Urinary bladder (tissue), 4 donors: ENCODE results near the gene CELSR2. TPM values are rescaled to one million over a fixed set of nuclear protein-coding genes. Genes with fewer than 3 reads are reported as not detected.

Source experiments
- DNase-seq: peaks from one replicate; pipeline ENCODE4 v3.0.0-alpha.2; 2015; ENCODE audit errors: extremely low spot score
- H3K27ac ChIP-seq: one replicate; pipeline ENCODE4 v1.5.1; 2013; ENCODE audit warnings: low read depth, mild to moderate bottlenecking, moderate library complexity
- H3K36me3 ChIP-seq: one replicate; pipeline ENCODE4 v1.6.1; 2013; ENCODE audit warnings: mild to moderate bottlenecking, moderate library complexity; ENCODE audit not compliant: insufficient read depth
- H3K4me1 ChIP-seq: one replicate; pipeline ENCODE4 v1.6.1; 2013; ENCODE audit warnings: mild to moderate bottlenecking, moderate library complexity; ENCODE audit not compliant: insufficient read depth
- H3K4me3 ChIP-seq: one replicate; pipeline ENCODE4 v1.5.1; 2013; ENCODE audit warnings: low read depth, low read length
- WGBS: extraction: QIAGEN DNeasy Blood & Tissue Kit; methylation state at CpG from one replicate; pipeline ENCODE4 v1.1.7; 2013; 5-methylcytosine and 5-hydroxymethylcytosine counted together
- polyA plus RNA-seq: library from polyadenylated mRNA; stranded (reverse); fragments of 200-250 nt; gene quantifications from one replicate; pipeline ENCODE4 v1.2.3, GENCODE V29; 2013
- total RNA-seq: library from RNA; depleted of rRNA; stranded (reverse); fragments of >200 nt; gene quantifications from one replicate; pipeline ENCODE4 v1.2.3, GENCODE V29; 2014
- donor health status: healthy with polysubstance abuse.
- donor health status: healthy.

CELSR2 gene
- total and polyA plus RNA-seq, 2 donors, result 3.6 to 4.9 TPM

DNA sequence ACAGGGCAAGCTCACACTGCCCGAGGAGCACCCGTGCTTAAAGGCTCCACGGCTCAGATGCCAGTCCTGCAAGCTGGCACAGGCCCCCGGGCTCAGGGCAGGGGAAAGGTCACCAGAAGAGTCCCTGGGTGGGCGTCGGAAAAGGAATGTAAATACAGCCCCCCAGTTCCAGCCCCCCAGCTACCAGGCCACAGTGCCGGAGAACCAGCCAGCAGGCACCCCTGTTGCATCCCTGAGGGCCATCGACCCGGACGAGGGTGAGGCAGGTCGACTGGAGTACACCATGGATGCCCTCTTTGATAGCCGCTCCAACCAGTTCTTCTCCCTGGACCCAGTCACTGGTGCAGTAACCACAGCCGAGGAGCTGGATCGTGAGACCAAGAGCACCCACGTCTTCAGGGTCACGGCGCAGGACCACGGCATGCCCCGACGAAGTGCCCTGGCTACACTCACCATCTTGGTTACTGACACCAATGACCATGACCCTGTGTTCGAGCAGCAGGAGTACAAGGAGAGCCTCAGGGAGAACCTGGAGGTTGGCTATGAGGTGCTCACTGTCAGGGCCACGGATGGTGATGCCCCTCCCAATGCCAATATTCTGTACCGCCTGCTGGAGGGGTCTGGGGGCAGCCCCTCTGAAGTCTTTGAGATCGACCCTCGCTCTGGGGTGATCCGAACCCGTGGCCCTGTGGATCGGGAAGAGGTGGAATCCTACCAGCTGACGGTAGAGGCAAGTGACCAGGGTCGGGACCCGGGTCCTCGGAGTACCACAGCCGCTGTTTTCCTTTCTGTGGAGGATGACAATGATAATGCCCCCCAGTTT lies 1.3 kb downstream of the CELSR2 start:
- Histone ChIP-seq H3K4me1 (no peaks in the 10 kb centered on the region), H3K4me3 (no peak overlapping the region), H3K36me3 (no peaks in the 10 kb centered on the region), H3K27ac (no peak overlapping the region)
- no peak for DNase-seq
- 91% methylated on average over 33 of the region's 33 CpGs for WGBS

GRCh38 chr1:109251277-109252166 lies 2.2 kb downstream of the CELSR2 start:
- 96% methylated on average over 32 of the region's 32 CpGs for WGBS
- no peak overlapping the region for H3K4me3 ChIP-seq
- H3K36me3 ChIP-seq, result no peaks in the 10 kb centered on the region
- no peaks in the 10 kb centered on the region for H3K4me1 ChIP-seq
- DNase-seq, result no peak
- H3K27ac ChIP-seq, result no peak overlapping the region

DNA sequence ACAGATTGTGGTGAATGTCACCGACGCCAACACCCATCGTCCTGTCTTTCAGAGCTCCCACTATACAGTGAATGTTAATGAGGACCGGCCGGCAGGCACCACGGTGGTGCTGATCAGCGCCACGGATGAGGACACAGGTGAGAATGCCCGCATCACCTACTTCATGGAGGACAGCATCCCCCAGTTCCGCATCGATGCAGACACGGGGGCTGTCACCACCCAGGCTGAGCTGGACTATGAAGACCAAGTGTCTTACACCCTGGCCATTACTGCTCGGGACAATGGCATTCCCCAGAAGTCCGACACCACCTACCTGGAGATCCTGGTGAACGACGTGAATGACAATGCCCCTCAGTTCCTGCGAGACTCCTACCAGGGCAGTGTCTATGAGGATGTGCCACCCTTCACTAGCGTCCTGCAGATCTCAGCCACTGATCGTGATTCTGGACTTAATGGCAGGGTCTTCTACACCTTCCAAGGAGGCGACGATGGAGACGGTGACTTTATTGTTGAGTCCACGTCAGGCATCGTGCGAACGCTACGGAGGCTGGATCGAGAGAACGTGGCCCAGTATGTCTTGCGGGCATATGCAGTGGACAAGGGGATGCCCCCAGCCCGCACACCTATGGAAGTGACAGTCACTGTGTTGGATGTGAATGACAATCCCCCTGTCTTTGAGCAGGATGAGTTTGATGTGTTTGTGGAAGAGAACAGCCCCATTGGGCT lies 3.0 kb downstream of the CELSR2 start:
- WGBS, result 97% methylated on average over 31 of the region's 31 CpGs
- Histone ChIP-seq H3K27ac (no peak overlapping the region), H3K36me3 (no peaks in the 10 kb centered on the region), H3K4me1 (no peaks in the 10 kb centered on the region), H3K4me3 (no peak overlapping the region)
- no peak for DNase-seq

DNA sequence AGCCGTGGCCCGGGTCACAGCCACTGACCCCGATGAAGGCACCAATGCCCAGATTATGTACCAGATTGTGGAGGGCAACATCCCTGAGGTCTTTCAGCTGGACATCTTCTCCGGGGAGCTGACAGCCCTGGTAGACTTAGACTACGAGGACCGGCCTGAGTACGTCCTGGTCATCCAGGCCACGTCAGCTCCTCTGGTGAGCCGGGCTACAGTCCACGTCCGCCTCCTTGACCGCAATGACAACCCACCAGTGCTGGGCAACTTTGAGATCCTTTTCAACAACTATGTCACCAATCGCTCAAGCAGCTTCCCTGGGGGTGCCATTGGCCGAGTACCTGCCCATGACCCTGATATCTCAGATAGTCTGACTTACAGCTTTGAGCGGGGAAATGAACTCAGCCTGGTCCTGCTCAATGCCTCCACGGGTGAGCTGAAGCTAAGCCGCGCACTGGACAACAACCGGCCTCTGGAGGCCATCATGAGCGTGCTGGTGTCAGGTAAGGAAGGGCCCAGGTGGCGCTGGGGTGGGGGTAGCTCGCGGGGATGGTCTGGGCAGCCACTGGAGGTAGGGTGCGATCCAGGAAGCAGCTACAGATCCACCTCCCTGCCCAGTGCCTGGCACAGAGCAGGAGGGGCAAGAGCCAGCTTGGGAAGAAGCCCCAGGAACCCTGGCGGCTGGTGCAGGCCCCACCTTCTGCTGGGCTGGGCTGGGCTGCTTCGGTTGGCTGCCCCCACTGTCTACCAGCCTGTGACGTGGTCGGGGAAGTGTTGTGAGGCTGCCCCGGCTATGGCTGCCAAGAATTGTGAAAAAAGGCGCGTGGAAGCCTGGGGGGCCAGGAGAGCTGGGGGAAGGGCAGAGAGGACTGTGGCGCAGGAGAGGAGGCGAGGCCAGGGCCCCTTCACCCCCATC lies 3.8 kb downstream of the CELSR2 start:
- Histone ChIP-seq H3K4me1 (no peaks in the 10 kb centered on the region), H3K36me3 (no peaks in the 10 kb centered on the region), H3K27ac (peak overlapping the region; percentile 13), H3K4me3 (no peak overlapping the region)
- WGBS, result 79% methylated on average over 33 of the region's 33 CpGs
- DNase-seq, result no peak

DNA sequence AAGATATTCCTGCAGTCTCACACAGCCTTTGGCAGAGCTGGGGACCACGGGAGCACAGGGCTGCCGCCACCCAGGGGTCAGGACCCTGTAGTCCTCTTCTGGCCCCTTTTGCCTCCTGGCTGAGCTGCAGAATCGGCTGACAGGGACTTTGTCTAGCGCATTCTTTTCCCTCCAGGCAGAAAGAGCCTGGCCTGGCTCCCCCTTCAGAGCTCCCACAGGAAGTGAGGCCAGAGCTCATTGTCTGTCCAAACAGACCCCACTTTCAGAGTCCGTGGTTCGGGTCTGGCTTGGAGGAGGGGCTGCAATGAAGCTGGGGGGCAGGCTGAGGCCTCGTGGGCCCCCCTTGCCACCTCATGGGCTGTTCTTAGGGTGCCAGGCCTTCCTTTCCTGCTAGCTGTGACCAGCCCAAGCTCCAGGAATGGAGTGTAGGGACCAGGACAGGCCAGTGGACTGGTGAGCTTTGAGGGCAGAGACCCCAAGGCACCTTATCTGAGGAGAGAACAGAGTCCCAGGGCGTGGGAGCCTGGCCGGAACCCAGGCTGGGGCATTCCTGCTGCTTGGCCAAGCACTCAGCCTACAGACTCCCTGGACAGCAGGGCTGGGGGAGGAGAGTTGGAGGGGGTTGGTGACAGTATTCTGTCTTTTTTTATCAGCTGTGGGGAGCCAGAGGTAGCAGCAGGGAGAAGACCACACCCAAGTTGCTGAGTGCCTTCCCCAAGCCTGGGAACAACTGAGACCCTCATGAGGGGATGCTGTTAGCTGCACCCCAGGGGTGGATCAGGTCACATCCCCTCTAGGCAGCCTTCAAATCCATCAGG lies 4.7 kb downstream of the CELSR2 start:
- WGBS, result 26% methylated on average over 9 of the region's 9 CpGs
- no peaks in the 10 kb centered on the region for H3K36me3 ChIP-seq
- no peak for DNase-seq
- peak overlapping the region; percentile 13 for H3K27ac ChIP-seq
- no peaks in the 10 kb centered on the region for H3K4me1 ChIP-seq
- no peak overlapping the region for H3K4me3 ChIP-seq

GRCh38 chr1:109254621-109255096 lies 5.3 kb downstream of the CELSR2 start:
- Histone ChIP-seq H3K4me1 (no peaks in the 10 kb centered on the region), H3K36me3 (no peaks in the 10 kb centered on the region), H3K4me3 (no peak overlapping the region), H3K27ac (no peak overlapping the region)
- DNase-seq, result no peak
- WGBS, result 85% methylated on average over 7 of the region's 7 CpGs

DNA sequence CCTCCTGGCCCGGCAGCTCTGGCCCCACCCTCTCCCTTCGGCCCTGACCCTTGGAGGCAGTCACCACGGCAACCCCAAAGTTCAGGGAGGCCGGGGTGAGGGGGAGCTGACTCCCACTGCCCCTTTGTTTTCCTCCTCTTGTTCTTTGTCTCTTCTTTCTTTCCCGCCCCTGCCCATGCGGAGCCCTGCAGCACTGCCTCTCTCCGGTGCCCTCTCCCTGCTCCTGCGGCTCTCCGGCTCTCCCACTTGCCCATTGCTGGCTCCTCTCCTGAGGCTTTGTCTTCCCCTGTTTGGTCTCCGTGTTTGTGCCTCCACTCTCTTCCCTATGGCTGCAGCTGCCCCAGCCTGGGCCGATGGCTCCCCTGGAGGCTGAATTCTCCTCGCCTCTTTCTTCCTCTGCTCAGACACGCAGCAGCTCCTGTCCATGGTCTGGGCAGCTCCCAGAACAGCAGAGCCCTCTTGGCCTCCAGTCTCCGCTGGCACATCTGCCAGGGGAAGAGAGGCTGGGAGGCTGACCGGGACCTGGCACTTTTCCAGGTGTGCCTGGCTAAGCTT lies 5.8 kb downstream of the CELSR2 start:
- WGBS, result 53% methylated on average over 15 of the region's 15 CpGs
- Histone ChIP-seq H3K4me3 (no peak overlapping the region), H3K36me3 (no peaks in the 10 kb centered on the region), H3K4me1 (no peaks in the 10 kb centered on the region), H3K27ac (no peak overlapping the region)
- no peak for DNase-seq

DNA sequence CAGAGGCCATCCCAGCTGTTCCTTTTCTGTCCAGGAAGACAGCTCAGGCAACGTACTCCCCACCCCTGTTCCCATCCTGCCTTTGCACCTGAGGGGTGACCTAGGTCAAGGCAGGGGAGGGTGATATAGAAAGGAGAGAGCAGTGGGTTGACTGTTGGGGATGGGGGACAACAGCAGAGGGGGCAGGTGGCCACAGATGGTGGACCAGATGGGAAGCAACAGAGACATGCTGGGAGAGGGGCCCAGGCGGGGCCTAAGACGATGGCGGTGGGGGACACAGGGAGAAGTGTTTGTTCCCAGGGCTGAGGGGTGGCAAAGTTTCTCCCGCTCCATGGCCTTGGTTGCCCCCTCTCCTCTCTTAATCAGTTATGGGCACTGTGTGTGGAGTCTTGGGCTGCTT lies 6.3 kb downstream of the CELSR2 start:
- no peak overlapping the region for H3K27ac ChIP-seq

DNA sequence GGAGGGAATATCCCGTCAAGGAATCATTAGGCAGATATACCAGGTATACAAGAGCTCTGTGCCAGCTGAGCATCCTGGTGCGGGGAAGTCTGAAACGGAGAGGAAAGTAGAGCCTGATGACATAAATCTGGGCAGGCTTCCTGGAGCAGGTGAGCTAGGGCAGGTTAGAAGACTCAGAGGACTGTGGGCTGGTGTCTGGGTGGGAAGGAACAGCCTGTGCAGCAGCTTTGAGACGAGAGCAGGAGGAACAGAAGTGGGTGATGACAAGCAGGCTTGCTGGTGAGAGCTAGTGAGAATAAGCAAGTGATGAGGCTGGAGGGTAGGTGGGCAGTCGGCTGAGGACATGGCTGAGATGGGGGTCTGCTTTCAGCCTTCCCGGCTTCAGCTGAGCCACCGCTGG lies 6.7 kb downstream of the CELSR2 start:
- 78% methylated on average over 7 of the region's 7 CpGs for WGBS
- Histone ChIP-seq H3K36me3 (no peaks in the 10 kb centered on the region), H3K4me3 (no peak overlapping the region), H3K27ac (no peak overlapping the region), H3K4me1 (no peaks in the 10 kb centered on the region)
- DNase-seq, result no peak

More for the DNA sequence above, 6.3 kb downstream of the CELSR2 start:
- Histone ChIP-seq H3K36me3 (no peaks in the 10 kb centered on the region), H3K4me3 (no peak overlapping the region), H3K4me1 (no peaks in the 10 kb centered on the region)
- no peak for DNase-seq
- 93% methylated on average over 5 of the region's 5 CpGs for whole genome bisulfite sequencing

DNA sequence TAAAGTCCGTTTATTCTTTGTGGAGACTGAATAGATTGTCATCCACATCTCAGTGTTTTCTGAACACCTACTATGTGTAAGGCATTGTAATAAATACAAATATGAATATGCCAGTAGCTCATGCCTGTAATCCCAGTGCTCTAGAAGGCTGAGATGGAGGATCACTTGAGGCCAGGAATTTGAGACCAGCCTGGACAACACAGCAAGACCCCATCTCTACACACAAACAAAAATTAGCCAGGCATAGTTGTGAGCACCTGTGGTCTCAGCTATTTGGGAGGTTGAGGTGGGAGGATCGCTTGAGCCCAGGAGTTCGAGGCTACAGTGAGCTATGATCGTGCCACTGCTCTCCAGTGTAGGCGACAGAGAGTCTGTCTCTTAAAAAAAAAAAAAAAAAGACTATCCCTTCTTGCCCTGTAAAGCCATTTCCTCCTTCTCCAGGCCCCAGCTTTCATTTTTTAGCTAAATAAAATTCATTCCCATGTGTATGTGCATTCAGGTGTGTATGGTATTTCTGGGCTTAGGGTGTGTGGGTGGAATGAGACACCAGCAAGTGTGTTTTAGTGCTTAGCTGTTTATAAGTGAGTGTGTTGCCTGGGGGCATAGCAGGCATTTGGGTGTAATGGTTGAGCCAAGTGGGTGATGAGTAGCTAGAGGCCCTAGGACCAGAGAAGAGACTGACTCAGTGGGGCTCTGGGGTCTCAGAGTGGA lies 7.8 kb downstream of the CELSR2 start:
- H3K4me1 ChIP-seq, result no peaks in the 10 kb centered on the region
- no peak overlapping the region for H3K4me3 ChIP-seq
- WGBS, result 91% methylated on average over 5 of the region's 5 CpGs
- H3K27ac ChIP-seq, result no peak overlapping the region
- DNase-seq, result no peak
- H3K36me3 ChIP-seq, result no peaks in the 10 kb centered on the region

DNA sequence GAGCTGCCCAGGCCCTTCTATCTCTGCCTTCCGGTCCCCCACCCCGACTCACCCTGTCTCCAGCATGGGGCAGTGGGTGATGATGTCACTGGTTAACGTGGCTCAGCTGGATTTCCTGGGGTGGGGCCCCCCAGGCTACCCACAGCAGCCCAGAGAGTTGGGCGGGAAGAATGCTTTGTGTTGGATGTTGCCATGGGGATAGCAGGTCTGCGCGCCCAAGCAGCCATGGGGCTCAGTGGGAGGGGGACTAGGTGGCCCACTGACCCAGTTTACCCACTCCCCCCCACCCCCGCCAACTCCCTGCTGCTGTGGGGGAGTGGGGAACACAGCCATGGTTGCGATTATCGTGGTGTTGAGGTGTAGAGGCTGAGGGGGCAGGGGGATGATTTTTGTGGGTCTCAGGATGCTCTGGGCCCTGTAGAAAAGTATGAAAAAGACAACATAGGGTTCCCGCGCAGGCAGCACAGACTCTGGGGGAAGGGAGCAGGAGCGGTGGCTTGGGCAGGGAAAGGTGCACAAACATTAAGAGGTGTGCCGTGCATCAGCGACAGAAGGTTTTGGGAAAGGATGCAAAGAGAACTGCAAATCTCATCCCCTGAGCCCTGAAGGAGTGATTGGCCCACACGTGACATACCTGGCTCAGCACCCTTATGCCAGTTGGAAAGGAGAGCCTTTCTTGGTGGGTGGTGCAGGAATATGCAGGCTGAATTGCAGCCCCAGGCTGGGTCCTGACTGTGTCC lies 8.5 kb downstream of the CELSR2 start:
- H3K27ac ChIP-seq, result no peak overlapping the region
- no peaks in the 10 kb centered on the region for H3K4me1 ChIP-seq
- DNase-seq, result no peak
- H3K4me3 ChIP-seq, result no peak overlapping the region
- H3K36me3 ChIP-seq, result no peaks in the 10 kb centered on the region
- 76% methylated on average over 15 of the region's 15 CpGs for WGBS
